Smooth muscle cell (in vitro differentiated cells): ENCODE data around the gene ATAD3C. TPM values are rescaled to one million over a fixed set of nuclear protein-coding genes. Genes with fewer than 3 reads are reported as not detected.
"Not testable (repeated sequence)": the region's sequence is repeated elsewhere in the genome, so short reads cannot be mapped to it uniquely, and the experiment has no call there.

Experiments used
- DNase-seq: peaks from one replicate; lab custom pipeline; 2025; ENCODE audit not compliant: unreplicated experiment; lab: John Stamatoyannopoulos, UW
- H2AFZ ChIP-seq: fragments of 200-600 bp; sonication (generic); 2 replicates; pipeline ENCODE4 v1.6.0; 2016; ENCODE audit warnings: antibody characterized with exemption, low read depth, mild to moderate bottlenecking
- H3F3A ChIP-seq: fragments of 200-600 bp; sonication (generic); 2 replicates; pipeline ENCODE4 v1.6.0; 2017; ENCODE audit warnings: antibody characterized with exemption, low read depth
- H3K27ac ChIP-seq: fragments of 200-600 bp; sonication (generic); 2 replicates; pipeline ENCODE4 v1.5.1; 2016; ENCODE audit warnings: low read depth, mild to moderate bottlenecking
- H3K27me3 ChIP-seq: fragments of 200-600 bp; sonication (generic); 2 replicates; pipeline ENCODE4 v1.6.1; 2016; ENCODE audit warnings: low read depth, mild to moderate bottlenecking
- H3K36me3 ChIP-seq: fragments of 200-600 bp; sonication (generic); 2 replicates; pipeline ENCODE4 v1.5.1; 2016; ENCODE audit warnings: low read depth
- H3K4me1 ChIP-seq: fragments of 200-600 bp; sonication (generic); 2 replicates; pipeline ENCODE4 v1.5.1; 2016; ENCODE audit warnings: low read depth
- H3K4me2 ChIP-seq: fragments of 200-600 bp; sonication (generic); 2 replicates; pipeline ENCODE4 v1.6.0; 2016; ENCODE audit warnings: mild to moderate bottlenecking
- H3K4me3 ChIP-seq: fragments of 200-600 bp; sonication (generic); 2 replicates; pipeline ENCODE4 v1.5.1; 2016; ENCODE audit warnings: mild to moderate bottlenecking
- H3K79me2 ChIP-seq: fragments of 200-600 bp; sonication (generic); 2 replicates; pipeline ENCODE4 v1.6.0; 2016; ENCODE audit warnings: low read depth, mild to moderate bottlenecking
- H3K9ac ChIP-seq: fragments of 200-600 bp; sonication (generic); 2 replicates; pipeline ENCODE4 v1.6.0; 2016; ENCODE audit warnings: low read depth
- H3K9me3 ChIP-seq: fragments of 200-600 bp; sonication (generic); replicated peaks from 2 replicates; pipeline ENCODE4 v1.5.1; 2016; ENCODE audit warnings: low read depth
- H4K20me1 ChIP-seq: fragments of 200-600 bp; sonication (generic); 2 replicates; pipeline ENCODE4 v1.6.0; 2016; ENCODE audit warnings: low read depth
- WGBS: methylation state at CpG from one replicate; pipeline ENCODE4 v1.1.7; 2016; ENCODE audit warnings: low lambda C conversion rate; 5-methylcytosine and 5-hydroxymethylcytosine counted together
- polyA plus RNA-seq: library from polyadenylated mRNA; unstranded; fragments of >200 nt; fragmentation: Nextera tagmentation; extraction: Ambion mirVana; gene quantifications from 2 replicates; pipeline ENCODE4 v1.2.1, GENCODE V29; 2016
- total RNA-seq: library from RNA; depleted of rRNA; stranded (reverse); fragments of >200 nt; gene quantifications from 2 replicates; pipeline ENCODE4 v1.2.3, GENCODE V29; 2014
- TF ChIP-seq, protein P1 (sequence below): fragments of 200-600 bp; sonication (generic); IDR thresholded peaks from 2 replicates; pipeline ENCODE4 v1.5.1; 2017; ENCODE audit warnings: borderline replicate concordance, mild to moderate bottlenecking, antibody characterized with exemption; ENCODE audit not compliant: insufficient read depth, poor library complexity, severe bottlenecking

Gene ATAD3C
- total and polyA plus RNA-seq, 2 experiments from 2014 or later, result 0.09 to 0.86 TPM

GRCh38 chr1:1482856-1483255, 33.4 kb downstream of the ATAD3C start:
- Histone ChIP-seq H4K20me1 (no peaks in the 10 kb centered on the region), H3K4me1 (no peaks in the 10 kb centered on the region), H2AFZ (no peak overlapping the region), H3F3A (no peaks in the 10 kb centered on the region), H3K79me2 (peaks cover 4% of the 10 kb centered on the region), H3K9ac (no peak overlapping the region), H3K27ac (no peak overlapping the region), H3K4me3 (no peak overlapping the region), H3K4me2 (no peak overlapping the region), H3K36me3 (peaks cover 6% of the 10 kb centered on the region), H3K27me3 (no peaks in the 10 kb centered on the region), H3K9me3 (no peaks in the 10 kb centered on the region)
- TF ChIP-seq, protein P1, sequence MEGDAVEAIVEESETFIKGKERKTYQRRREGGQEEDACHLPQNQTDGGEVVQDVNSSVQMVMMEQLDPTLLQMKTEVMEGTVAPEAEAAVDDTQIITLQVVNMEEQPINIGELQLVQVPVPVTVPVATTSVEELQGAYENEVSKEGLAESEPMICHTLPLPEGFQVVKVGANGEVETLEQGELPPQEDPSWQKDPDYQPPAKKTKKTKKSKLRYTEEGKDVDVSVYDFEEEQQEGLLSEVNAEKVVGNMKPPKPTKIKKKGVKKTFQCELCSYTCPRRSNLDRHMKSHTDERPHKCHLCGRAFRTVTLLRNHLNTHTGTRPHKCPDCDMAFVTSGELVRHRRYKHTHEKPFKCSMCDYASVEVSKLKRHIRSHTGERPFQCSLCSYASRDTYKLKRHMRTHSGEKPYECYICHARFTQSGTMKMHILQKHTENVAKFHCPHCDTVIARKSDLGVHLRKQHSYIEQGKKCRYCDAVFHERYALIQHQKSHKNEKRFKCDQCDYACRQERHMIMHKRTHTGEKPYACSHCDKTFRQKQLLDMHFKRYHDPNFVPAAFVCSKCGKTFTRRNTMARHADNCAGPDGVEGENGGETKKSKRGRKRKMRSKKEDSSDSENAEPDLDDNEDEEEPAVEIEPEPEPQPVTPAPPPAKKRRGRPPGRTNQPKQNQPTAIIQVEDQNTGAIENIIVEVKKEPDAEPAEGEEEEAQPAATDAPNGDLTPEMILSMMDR, result no peak
- no peak for DNase-seq
- 95% methylated on average over 14 of the region's 14 CpGs for WGBS

- TF ChIP-seq, protein P1, result no peak
- H4K20me1 ChIP-seq, result no peaks in the 10 kb centered on the region
Observed at GRCh38 chr1:1483714-1484113, 34.2 kb downstream of the ATAD3C start.

DNA sequence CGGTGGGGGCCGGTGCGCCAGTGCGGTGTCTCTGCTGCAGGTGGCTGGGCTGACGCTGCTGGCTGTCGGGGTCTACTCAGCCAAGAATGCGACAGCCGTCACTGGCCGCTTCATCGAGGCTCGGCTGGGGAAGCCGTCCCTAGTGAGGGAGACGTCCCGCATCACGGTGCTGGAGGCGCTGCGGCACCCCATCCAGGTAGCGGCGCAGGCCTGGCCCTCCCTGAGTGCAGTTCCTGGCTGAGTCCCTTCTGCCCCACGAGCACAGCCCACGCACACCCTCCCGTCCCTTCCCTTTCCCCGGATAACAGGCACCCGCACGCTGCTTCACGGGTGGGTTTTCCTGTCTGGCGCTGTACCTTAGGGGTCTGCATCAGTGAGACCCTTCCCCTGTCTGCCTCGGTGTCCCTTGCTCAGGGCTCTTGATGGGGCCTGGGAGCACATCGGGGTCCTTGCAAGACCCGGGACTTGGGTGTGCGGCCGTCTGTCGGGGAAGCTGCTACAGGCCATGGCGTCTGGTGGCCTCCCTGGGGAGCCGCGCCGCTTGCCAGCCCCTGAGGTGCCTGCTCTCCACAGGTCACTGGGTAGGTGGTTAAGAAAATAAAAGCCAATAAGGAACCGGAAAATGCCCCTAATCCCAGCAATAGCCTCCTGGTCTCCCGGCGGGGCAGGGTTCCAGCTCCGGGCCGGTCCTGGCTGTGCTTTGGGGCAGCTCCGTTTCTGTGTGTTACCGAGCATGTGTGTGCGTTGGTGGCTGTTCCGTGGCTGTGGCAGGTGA, 35.7 kb downstream of the ATAD3C start:
- not testable (repeated sequence) for H4K20me1 ChIP-seq, H3F3A ChIP-seq, H2AFZ ChIP-seq, H3K4me3 ChIP-seq, H3K4me1 ChIP-seq, H3K79me2 ChIP-seq, H3K9ac ChIP-seq, H3K9me3 ChIP-seq, H3K27ac ChIP-seq, DNase-seq, H3K36me3 ChIP-seq, H3K27me3 ChIP-seq, H3K4me2 ChIP-seq
- WGBS, result 98% methylated on average over 32 of the region's 46 CpGs

More at GRCh38 chr1:1483714-1484113, 34.2 kb downstream of the ATAD3C start:
- H3K9ac ChIP-seq, result no peak overlapping the region
- H3K9me3 ChIP-seq, result no peaks in the 10 kb centered on the region
- no peaks in the 10 kb centered on the region for H3K79me2 ChIP-seq
- no peak for DNase-seq
- 94% methylated on average over 16 of the region's 16 CpGs for WGBS
- H3K36me3 ChIP-seq, result peaks cover 6% of the 10 kb centered on the region
- H3K4me3 ChIP-seq, result no peak overlapping the region
- H3K27ac ChIP-seq, result no peak overlapping the region
- no peaks in the 10 kb centered on the region for H3F3A ChIP-seq
- no peaks in the 10 kb centered on the region for H3K4me1 ChIP-seq
- no peaks in the 10 kb centered on the region for H3K27me3 ChIP-seq
- no peak overlapping the region for H2AFZ ChIP-seq
- H3K4me2 ChIP-seq, result no peak overlapping the region

DNA sequence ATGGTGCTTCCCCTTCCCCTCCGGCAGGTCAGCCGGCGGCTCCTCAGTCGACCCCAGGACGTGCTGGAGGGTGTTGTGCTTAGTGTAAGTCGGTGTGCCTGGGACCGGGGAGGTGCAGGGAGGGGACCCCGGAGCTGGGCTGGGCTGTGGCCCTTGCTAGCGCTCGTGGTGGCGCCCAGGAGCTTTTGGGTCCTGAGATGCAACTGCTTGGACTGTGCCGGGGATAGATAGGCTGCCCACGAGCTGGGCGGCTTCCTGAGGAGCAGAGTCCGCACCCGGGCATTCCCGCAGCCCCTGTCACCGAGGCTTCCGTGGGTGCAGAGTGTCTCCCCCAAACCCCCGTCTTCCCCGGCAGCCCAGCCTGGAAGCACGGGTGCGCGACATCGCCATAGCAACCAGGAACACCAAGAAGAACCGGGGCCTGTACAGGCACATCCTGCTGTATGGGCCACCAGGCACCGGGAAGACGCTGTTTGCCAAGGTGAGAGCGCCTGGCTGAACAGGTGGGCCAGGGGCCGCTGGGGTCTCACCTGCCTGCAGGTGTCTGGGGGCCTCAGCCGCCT, 36.3 kb downstream of the ATAD3C start:
- not testable (repeated sequence) for H3K4me2 ChIP-seq, H2AFZ ChIP-seq, DNase-seq, H3K27ac ChIP-seq, H3K27me3 ChIP-seq, H3K79me2 ChIP-seq, H3K4me3 ChIP-seq, H3K9ac ChIP-seq, H3K4me1 ChIP-seq, H3K36me3 ChIP-seq, H4K20me1 ChIP-seq, H3F3A ChIP-seq, H3K9me3 ChIP-seq
- WGBS, result 97% methylated on average over 27 of the region's 31 CpGs
